HepG2 (cell line): ENCODE results near the gene GADD45GIP1. TPM values are rescaled to one million over a fixed set of nuclear protein-coding genes. Genes with fewer than 3 reads are reported as not detected.

Source experiments
- HMG20A ChIP-seq: IDR thresholded peaks from 2 replicates; pipeline ENCODE4 v1.6.1; 2016; ENCODE audit warnings: borderline replicate concordance
- JUN ChIP-seq: sonication (generic); formaldehyde crosslinking; IDR thresholded peaks from 2 replicates; pipeline ENCODE4 v1.4.0; 2020; ENCODE audit warnings: mild to moderate bottlenecking, missing genetic modification reagents
- KLF16 ChIP-seq, 2 experiments: sonication (generic) in 1 of 2; formaldehyde crosslinking in 1 of 2; IDR thresholded peaks; 2 replicates each; pipeline versions ENCODE4 v1.6.1 to v1.8.0; 2016 to 2023; ENCODE audit warnings: missing genetic modification reagents in 2 of 2, missing compliant biosample characterization in 1 of 2
- LCORL ChIP-seq, 2 experiments: fragments of 450-650 bp in 1 of 2; sonication (generic) in 1 of 2; formaldehyde crosslinking in 1 of 2; IDR thresholded peaks; 2 replicates each; pipeline versions ENCODE4 v1.5.0 to v1.6.1; 2017 to 2020; ENCODE audit warnings: antibody characterized with exemption in 1 of 2, missing genetic modification reagents in 1 of 2
- NR2F6 ChIP-seq, 2 experiments: IDR thresholded peaks; 2 replicates each; pipeline ENCODE4 v1.6.1; 2016; ENCODE audit warnings: antibody characterized with exemption in 1 of 2, mild to moderate bottlenecking in 1 of 2
- PHF21A ChIP-seq: sonication (generic); formaldehyde crosslinking; IDR thresholded peaks from 2 replicates; pipeline ENCODE4 v1.5.0; 2020; ENCODE audit warnings: mild to moderate bottlenecking, missing genetic modification reagents
- RELA ChIP-seq: sonication (generic); formaldehyde crosslinking; IDR thresholded peaks from 2 replicates; pipeline ENCODE4 v1.4.0; 2020; ENCODE audit warnings: missing genetic modification reagents
- ZBTB38 ChIP-seq: sonication (generic); formaldehyde crosslinking; IDR thresholded peaks from 2 replicates; pipeline ENCODE4 v1.5.1; 2020; ENCODE audit warnings: mild to moderate bottlenecking, missing genetic modification reagents
- ZNF337 ChIP-seq: sonication (generic); formaldehyde crosslinking; IDR thresholded peaks from 2 replicates; pipeline ENCODE4 v1.5.1; 2020; ENCODE audit warnings: missing genetic modification reagents, low read depth, mild to moderate bottlenecking, borderline replicate concordance
- ZNF563 ChIP-seq: sonication (generic); formaldehyde crosslinking; IDR thresholded peaks from 2 replicates; pipeline ENCODE4 v1.8.0; 2022; ENCODE audit warnings: mild to moderate bottlenecking, moderate library complexity, missing genetic modification reagents
- ZSCAN9 ChIP-seq: IDR thresholded peaks from 2 replicates; pipeline ENCODE4 v1.6.1; 2016; ENCODE audit warnings: borderline replicate concordance
- polyA plus RNA-seq, 8 experiments: library from polyadenylated mRNA; depleted of rRNA in 3 of 8; stranded (reverse) in 7 of 8; unstranded in 1 of 8; fragments of >200 nt; fragmentation: Illumina TruSeq in 4 of 8; extraction: Trizol in 4 of 8; gene quantifications; 2 replicates each; pipeline versions ENCODE4 v1.2.1 to v1.2.3, GENCODE V29; 2011 to 2016; ENCODE audit warnings: low read depth in 4 of 8, missing spikeins in 1 of 8, mixed read lengths in 1 of 8; ENCODE audit not compliant: insufficient read depth in 1 of 8
- total RNA-seq, 5 experiments: library from RNA; depleted of rRNA; stranded (reverse); fragments of >200 nt; fragmentation: Illumina TruSeq; extraction: Trizol; gene quantifications; 2 replicates each; pipeline ENCODE4 v1.2.3, GENCODE V29; 2016; ENCODE audit warnings: low read depth in 1 of 5
- TF ChIP-seq, protein P1 (sequence below), 2 experiments: sonication (generic) in 1 of 2; formaldehyde crosslinking in 1 of 2; IDR thresholded peaks; 2 replicates each; pipeline versions ENCODE4 v1.4.0 to v1.6.1; 2016 to 2020; ENCODE audit warnings: borderline replicate concordance in 1 of 2, low read depth in 1 of 2, mild to moderate bottlenecking in 1 of 2, missing genetic modification reagents in 1 of 2
- TF ChIP-seq, protein P2 (sequence below): sonication (generic); formaldehyde crosslinking; IDR thresholded peaks from 2 replicates; pipeline ENCODE4 v1.8.0; 2022; ENCODE audit warnings: mild to moderate bottlenecking, missing genetic modification reagents, borderline replicate concordance
- TF ChIP-seq, protein P3 (sequence below): sonication (generic); formaldehyde crosslinking; IDR thresholded peaks from 2 replicates; pipeline ENCODE4 v1.5.0; 2020; ENCODE audit warnings: mild to moderate bottlenecking, missing genetic modification reagents, borderline replicate concordance

GADD45GIP1 gene
- total and polyA plus RNA-seq, 2 of the 13 experiments (the other 11 are each of a cell fraction or from before 2014, with no cell fraction given) = 24.6 to 30.7 TPM

DNA sequence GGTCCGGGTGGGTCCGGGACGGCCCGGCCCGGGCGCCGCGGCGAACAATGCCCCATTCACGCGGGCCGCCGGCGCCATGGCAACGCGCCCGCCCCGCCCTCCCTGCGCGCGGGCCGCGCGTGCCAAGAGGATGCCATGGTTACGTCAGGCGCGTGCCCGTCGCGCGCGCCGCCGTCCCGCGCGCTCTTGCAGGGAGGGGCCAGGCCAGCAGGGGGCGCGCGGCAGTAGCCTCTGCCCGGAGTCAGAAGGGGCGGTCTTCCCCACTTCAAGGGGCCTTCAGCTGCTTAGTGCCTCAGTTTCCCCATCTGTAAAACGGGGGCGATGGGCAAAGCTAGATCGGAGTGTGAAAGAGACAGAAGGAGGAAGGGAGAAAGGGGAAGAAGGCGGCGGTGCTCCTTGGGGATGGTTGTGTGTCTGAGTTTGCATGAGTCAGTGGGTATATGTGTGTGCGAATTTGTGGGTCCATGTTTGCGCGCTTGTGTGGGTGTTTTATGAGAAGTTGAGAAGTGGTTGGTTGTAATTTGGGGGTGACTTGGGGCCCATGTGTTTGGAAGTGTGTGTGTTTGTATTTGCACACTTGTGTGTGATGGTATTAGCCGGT, 26.6 kb upstream of the GADD45GIP1 start (continued):
- TF ChIP-seq RELA (no peak), ZSCAN9 (CRISPR knock-in tag) (peak; percentile 34; the same call in 1 of the 2 replicates), ZBTB38 (CRISPR knock-in tag) (peak; percentile 71), PHF21A (CRISPR knock-in tag) (no peak), ZNF563 (no peak), ZNF337 (CRISPR knock-in tag) (no peak), HMG20A (CRISPR knock-in tag) (0 out of 2 replicates have a peak, but pooled peaks have one; percentile 32), KLF16 (CRISPR knock-in tag; IDR thresholded peaks at IDR 0.05) (peak in 1 of 2 experiments; percentile 41; a peak in 1 of 4 replicates), LCORL (IDR thresholded peaks at IDR 0.05) (no peak), LCORL (CRISPR knock-in tag; IDR thresholded peaks at IDR 0.05) (peak; percentile 49; the same call in 1 of the 2 replicates), JUN (CRISPR knock-in tag) (no peak), NR2F6 (IDR thresholded peaks at IDR 0.05) (no peak), NR2F6 (CRISPR knock-in tag; IDR thresholded peaks at IDR 0.05) (peak; percentile 28; the same call in 1 of the 2 replicates)
- TF ChIP-seq, protein P1, sequence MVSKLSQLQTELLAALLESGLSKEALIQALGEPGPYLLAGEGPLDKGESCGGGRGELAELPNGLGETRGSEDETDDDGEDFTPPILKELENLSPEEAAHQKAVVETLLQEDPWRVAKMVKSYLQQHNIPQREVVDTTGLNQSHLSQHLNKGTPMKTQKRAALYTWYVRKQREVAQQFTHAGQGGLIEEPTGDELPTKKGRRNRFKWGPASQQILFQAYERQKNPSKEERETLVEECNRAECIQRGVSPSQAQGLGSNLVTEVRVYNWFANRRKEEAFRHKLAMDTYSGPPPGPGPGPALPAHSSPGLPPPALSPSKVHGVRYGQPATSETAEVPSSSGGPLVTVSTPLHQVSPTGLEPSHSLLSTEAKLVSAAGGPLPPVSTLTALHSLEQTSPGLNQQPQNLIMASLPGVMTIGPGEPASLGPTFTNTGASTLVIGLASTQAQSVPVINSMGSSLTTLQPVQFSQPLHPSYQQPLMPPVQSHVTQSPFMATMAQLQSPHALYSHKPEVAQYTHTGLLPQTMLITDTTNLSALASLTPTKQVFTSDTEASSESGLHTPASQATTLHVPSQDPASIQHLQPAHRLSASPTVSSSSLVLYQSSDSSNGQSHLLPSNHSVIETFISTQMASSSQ (IDR thresholded peaks at IDR 0.05; ENCODE audit: low read depth) = no peak
- TF ChIP-seq, protein P1 (CRISPR knock-in tag; IDR thresholded peaks at IDR 0.05; ENCODE audit: borderline replicate concordance) = peak; percentile 51; the same call in 1 of the 2 replicates
- TF ChIP-seq, protein P2, sequence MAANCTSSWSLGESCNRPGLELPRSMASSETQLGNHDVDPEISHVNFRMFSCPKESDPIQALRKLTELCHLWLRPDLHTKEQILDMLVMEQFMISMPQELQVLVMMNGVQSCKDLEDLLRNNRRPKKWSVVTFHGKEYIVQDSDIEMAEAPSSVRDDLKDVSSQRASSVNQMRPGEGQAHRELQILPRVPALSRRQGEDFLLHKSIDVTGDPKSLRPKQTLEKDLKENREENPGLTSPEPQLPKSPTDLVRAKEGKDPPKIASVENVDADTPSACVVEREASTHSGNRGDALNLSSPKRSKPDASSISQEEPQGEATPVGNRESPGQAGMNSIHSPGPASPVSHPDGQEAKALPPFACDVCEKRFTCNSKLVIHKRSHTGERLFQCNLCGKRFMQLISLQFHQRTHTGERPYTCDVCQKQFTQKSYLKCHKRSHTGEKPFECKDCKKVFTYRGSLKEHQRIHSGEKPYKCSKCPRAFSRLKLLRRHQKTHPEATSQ (CRISPR knock-in tag) = no peak
- TF ChIP-seq, protein P3, sequence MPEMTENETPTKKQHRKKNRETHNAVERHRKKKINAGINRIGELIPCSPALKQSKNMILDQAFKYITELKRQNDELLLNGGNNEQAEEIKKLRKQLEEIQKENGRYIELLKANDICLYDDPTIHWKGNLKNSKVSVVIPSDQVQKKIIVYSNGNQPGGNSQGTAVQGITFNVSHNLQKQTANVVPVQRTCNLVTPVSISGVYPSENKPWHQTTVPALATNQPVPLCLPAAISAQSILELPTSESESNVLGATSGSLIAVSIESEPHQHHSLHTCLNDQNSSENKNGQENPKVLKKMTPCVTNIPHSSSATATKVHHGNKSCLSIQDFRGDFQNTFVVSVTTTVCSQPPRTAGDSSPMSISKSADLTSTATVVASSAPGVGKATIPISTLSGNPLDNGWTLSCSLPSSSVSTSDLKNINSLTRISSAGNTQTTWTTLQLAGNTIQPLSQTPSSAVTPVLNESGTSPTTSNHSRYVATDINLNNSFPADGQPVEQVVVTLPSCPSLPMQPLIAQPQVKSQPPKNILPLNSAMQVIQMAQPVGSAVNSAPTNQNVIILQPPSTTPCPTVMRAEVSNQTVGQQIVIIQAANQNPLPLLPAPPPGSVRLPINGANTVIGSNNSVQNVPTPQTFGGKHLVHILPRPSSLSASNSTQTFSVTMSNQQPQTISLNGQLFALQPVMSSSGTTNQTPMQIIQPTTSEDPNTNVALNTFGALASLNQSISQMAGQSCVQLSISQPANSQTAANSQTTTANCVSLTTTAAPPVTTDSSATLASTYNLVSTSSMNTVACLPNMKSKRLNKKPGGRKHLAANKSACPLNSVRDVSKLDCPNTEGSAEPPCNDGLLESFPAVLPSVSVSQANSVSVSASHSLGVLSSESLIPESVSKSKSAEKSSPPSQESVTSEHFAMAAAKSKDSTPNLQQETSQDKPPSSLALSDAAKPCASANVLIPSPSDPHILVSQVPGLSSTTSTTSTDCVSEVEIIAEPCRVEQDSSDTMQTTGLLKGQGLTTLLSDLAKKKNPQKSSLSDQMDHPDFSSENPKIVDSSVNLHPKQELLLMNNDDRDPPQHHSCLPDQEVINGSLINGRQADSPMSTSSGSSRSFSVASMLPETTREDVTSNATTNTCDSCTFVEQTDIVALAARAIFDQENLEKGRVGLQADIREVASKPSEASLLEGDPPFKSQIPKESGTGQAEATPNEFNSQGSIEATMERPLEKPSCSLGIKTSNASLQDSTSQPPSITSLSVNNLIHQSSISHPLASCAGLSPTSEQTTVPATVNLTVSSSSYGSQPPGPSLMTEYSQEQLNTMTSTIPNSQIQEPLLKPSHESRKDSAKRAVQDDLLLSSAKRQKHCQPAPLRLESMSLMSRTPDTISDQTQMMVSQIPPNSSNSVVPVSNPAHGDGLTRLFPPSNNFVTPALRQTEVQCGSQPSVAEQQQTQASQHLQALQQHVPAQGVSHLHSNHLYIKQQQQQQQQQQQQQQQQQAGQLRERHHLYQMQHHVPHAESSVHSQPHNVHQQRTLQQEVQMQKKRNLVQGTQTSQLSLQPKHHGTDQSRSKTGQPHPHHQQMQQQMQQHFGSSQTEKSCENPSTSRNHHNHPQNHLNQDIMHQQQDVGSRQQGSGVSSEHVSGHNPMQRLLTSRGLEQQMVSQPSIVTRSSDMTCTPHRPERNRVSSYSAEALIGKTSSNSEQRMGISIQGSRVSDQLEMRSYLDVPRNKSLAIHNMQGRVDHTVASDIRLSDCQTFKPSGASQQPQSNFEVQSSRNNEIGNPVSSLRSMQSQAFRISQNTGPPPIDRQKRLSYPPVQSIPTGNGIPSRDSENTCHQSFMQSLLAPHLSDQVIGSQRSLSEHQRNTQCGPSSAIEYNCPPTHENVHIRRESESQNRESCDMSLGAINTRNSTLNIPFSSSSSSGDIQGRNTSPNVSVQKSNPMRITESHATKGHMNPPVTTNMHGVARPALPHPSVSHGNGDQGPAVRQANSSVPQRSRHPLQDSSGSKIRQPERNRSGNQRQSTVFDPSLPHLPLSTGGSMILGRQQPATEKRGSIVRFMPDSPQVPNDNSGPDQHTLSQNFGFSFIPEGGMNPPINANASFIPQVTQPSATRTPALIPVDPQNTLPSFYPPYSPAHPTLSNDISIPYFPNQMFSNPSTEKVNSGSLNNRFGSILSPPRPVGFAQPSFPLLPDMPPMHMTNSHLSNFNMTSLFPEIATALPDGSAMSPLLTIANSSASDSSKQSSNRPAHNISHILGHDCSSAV (CRISPR knock-in tag) = no peak
